ENCODE results near the gene PDE4B.
A peak's percentile ranks its signal among the peaks of the same experiment; 100 is the strongest.

DNA sequence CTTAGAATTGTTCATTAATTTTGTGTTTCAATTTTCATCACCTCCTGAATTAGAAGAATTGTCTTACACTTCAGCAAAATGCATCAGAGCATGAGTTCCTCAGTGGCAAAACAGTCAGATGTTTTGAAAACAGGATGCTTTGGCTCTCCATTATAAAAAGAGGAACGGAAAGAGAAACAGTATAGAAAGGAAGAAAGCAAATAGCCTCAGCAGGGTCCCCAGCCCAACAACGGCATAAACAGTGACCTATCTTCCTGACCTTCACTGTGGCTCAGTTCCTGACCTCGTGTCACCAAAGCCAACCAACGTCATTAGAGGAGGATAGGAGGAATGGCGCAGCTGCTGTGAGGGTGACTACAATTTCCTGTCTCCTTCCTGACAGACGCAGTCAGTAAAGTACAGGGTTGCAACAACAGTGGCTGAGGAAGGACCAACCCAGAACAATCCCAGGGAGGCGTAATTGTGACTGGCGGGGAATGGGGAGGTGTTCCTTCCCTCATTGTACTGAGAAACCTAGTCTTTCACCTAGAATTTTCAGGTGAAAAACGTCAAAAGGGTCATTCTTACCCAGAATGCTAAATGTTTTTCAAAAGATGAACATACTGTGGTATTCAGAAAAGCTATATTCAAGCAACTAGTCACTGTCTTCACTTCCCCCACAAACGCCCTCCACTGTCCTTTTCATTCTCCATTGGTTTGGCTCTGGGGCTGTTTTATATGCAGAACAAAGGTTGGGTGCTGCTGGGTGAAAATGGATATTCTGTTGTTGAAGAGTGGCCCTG lies 543.4 kb downstream of the PDE4B start:
- TF ChIP-seq, protein P1, sequence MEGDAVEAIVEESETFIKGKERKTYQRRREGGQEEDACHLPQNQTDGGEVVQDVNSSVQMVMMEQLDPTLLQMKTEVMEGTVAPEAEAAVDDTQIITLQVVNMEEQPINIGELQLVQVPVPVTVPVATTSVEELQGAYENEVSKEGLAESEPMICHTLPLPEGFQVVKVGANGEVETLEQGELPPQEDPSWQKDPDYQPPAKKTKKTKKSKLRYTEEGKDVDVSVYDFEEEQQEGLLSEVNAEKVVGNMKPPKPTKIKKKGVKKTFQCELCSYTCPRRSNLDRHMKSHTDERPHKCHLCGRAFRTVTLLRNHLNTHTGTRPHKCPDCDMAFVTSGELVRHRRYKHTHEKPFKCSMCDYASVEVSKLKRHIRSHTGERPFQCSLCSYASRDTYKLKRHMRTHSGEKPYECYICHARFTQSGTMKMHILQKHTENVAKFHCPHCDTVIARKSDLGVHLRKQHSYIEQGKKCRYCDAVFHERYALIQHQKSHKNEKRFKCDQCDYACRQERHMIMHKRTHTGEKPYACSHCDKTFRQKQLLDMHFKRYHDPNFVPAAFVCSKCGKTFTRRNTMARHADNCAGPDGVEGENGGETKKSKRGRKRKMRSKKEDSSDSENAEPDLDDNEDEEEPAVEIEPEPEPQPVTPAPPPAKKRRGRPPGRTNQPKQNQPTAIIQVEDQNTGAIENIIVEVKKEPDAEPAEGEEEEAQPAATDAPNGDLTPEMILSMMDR (IDR thresholded peaks at IDR 0.05) = no peak
- TF ChIP-seq POLR2AphosphoS5 (IDR thresholded peaks at IDR 0.05) = peak in 3 of 4 donors; percentile 33 to 75 (median 57)

Data from sigmoid colon (tissue), 4 donors.